ENCODE results near the gene SUV39H2.
A peak's percentile ranks its signal among the peaks of the same experiment; 100 is the strongest.

SUV39H2 gene

GRCh38 chr10:14878266-14879123 lies at the start of gene SUV39H2:
TSS of gene SUV39H2 (plus strand) at chr10:14878866. CDS start at chr10:14878889, 23 bp downstream.
- peaks cover 73% of the 10 kb centered on the region for H3K79me2 ChIP-seq (ENCODE audit: control insufficient read depth, insufficient read depth, low read length, unreplicated experiment)
- H3K4me3 ChIP-seq (ENCODE audit: low read depth, low read length), result peak within 1 kb of the TSS; percentile 94
- peak within 1 kb of the TSS; percentile 91 for H3K27ac ChIP-seq (ENCODE audit: low read depth, low read length)
- peaks cover 47% of the 10 kb centered on the region for H3K4me1 ChIP-seq (ENCODE audit: control insufficient read depth, insufficient read depth, low read length, unreplicated experiment)
- peak within 1 kb of the TSS; percentile 93 for H2AFZ ChIP-seq (ENCODE audit: low read length, unreplicated experiment)
- H3K27me3 ChIP-seq (ENCODE audit: insufficient read depth, low read length), result no peaks in the 10 kb centered on the region
- H3K36me3 ChIP-seq (ENCODE audit: insufficient read depth, low read length), result peaks cover 4% of the 10 kb centered on the region; the same call in 1 of the 2 replicates

GRCh38 chr10:14833106-14833505 lies 45.6 kb upstream of the SUV39H2 start:
- peaks cover under 1% of the 10 kb centered on the region for H3K79me2 ChIP-seq (ENCODE audit: control insufficient read depth, insufficient read depth, low read length, unreplicated experiment)
- no peak overlapping the region for H3K4me3 ChIP-seq (ENCODE audit: low read depth, low read length)
- H3K36me3 ChIP-seq (ENCODE audit: insufficient read depth, low read length), result no peaks in the 10 kb centered on the region
- no peaks in the 10 kb centered on the region for H3K27me3 ChIP-seq (ENCODE audit: insufficient read depth, low read length)
- no peak overlapping the region for H2AFZ ChIP-seq (ENCODE audit: low read length, unreplicated experiment)
- no peak overlapping the region for H3K27ac ChIP-seq (ENCODE audit: low read depth, low read length)
- peaks cover 6% of the 10 kb centered on the region for H3K4me1 ChIP-seq (ENCODE audit: control insufficient read depth, insufficient read depth, low read length, unreplicated experiment)

GRCh38 chr10:14836208-14836607 lies 42.5 kb upstream of the SUV39H2 start:
- Histone ChIP-seq H3K27ac (ENCODE audit: low read depth, low read length) (no peak overlapping the region), H3K79me2 (ENCODE audit: control insufficient read depth, insufficient read depth, low read length, unreplicated experiment) (peaks cover 30% of the 10 kb centered on the region), H3K27me3 (ENCODE audit: insufficient read depth, low read length) (no peaks in the 10 kb centered on the region), H2AFZ (ENCODE audit: low read length, unreplicated experiment) (no peak overlapping the region), H3K4me3 (ENCODE audit: low read depth, low read length) (no peak overlapping the region), H3K36me3 (ENCODE audit: insufficient read depth, low read length) (peaks cover 9% of the 10 kb centered on the region), H3K4me1 (ENCODE audit: control insufficient read depth, insufficient read depth, low read length, unreplicated experiment) (peaks cover 9% of the 10 kb centered on the region)

GRCh38 chr10:14837003-14837756 lies 41.5 kb upstream of the SUV39H2 start:
- Histone ChIP-seq H3K27ac (ENCODE audit: low read depth, low read length) (peak overlapping the region; percentile 23), H3K36me3 (ENCODE audit: insufficient read depth, low read length) (peaks cover 15% of the 10 kb centered on the region), H2AFZ (ENCODE audit: low read length, unreplicated experiment) (peak overlapping the region; percentile 93), H3K4me1 (ENCODE audit: control insufficient read depth, insufficient read depth, low read length, unreplicated experiment) (peaks cover 9% of the 10 kb centered on the region), H3K4me3 (ENCODE audit: low read depth, low read length) (peak overlapping the region; percentile 84), H3K79me2 (ENCODE audit: control insufficient read depth, insufficient read depth, low read length, unreplicated experiment) (peaks cover 30% of the 10 kb centered on the region), H3K27me3 (ENCODE audit: insufficient read depth, low read length) (no peaks in the 10 kb centered on the region)

GRCh38 chr10:14837757-14838581 lies 40.7 kb upstream of the SUV39H2 start, which contains the start of the genes CDNF, HSPA14 and MSANTD7:
TSS of gene CDNF (minus strand) at chr10:14838037. CDS start at chr10:14837946, 91 bp downstream.
TSS of gene HSPA14 (plus strand) at chr10:14838306. CDS start at chr10:14838403, 97 bp downstream.
TSS of gene MSANTD7 (plus strand) at chr10:14838306. CDS start at chr10:14842285, 3,979 bp downstream.
- H3K27me3 ChIP-seq (ENCODE audit: insufficient read depth, low read length), result no peaks in the 10 kb centered on the region
- H3K4me1 ChIP-seq (ENCODE audit: control insufficient read depth, insufficient read depth, low read length, unreplicated experiment), result peaks cover 9% of the 10 kb centered on the region
- peaks cover 21% of the 10 kb centered on the region for H3K36me3 ChIP-seq (ENCODE audit: insufficient read depth, low read length)
- H3K27ac ChIP-seq (ENCODE audit: low read depth, low read length), result peak within 1 kb of the TSS; percentile 76
- peak within 1 kb of the TSS; percentile 93 for H2AFZ ChIP-seq (ENCODE audit: low read length, unreplicated experiment)
- peaks cover 30% of the 10 kb centered on the region for H3K79me2 ChIP-seq (ENCODE audit: control insufficient read depth, insufficient read depth, low read length, unreplicated experiment)
- peak within 1 kb of the TSS; percentile 84 for H3K4me3 ChIP-seq (ENCODE audit: low read depth, low read length)

GRCh38 chr10:14838582-14839304 lies 39.9 kb upstream of the SUV39H2 start:
- H3K27ac ChIP-seq (ENCODE audit: low read depth, low read length), result peak overlapping the region; percentile 76

GRCh38 chr10:14839305-14839695 lies 39.4 kb upstream of the SUV39H2 start:
- Histone ChIP-seq H3K4me1 (ENCODE audit: control insufficient read depth, insufficient read depth, low read length, unreplicated experiment) (peaks cover 9% of the 10 kb centered on the region), H3K36me3 (ENCODE audit: insufficient read depth, low read length) (peaks cover 32% of the 10 kb centered on the region), H2AFZ (ENCODE audit: low read length, unreplicated experiment) (peak overlapping the region; percentile 71), H3K27ac (ENCODE audit: low read depth, low read length) (peak overlapping the region; percentile 76), H3K27me3 (ENCODE audit: insufficient read depth, low read length) (no peaks in the 10 kb centered on the region), H3K4me3 (ENCODE audit: low read depth, low read length) (peak overlapping the region; percentile 84), H3K79me2 (ENCODE audit: control insufficient read depth, insufficient read depth, low read length, unreplicated experiment) (peaks cover 37% of the 10 kb centered on the region)

More at GRCh38 chr10:14838582-14839304, 39.9 kb upstream of the SUV39H2 start:
- Histone ChIP-seq H3K36me3 (ENCODE audit: insufficient read depth, low read length) (peaks cover 28% of the 10 kb centered on the region), H3K4me1 (ENCODE audit: control insufficient read depth, insufficient read depth, low read length, unreplicated experiment) (peaks cover 9% of the 10 kb centered on the region), H3K27me3 (ENCODE audit: insufficient read depth, low read length) (no peaks in the 10 kb centered on the region), H3K79me2 (ENCODE audit: control insufficient read depth, insufficient read depth, low read length, unreplicated experiment) (peaks cover 32% of the 10 kb centered on the region), H2AFZ (ENCODE audit: low read length, unreplicated experiment) (peak overlapping the region; percentile 71), H3K4me3 (ENCODE audit: low read depth, low read length) (peak overlapping the region; percentile 84)

GRCh38 chr10:14840178-14840577 lies 38.5 kb upstream of the SUV39H2 start:
- H3K79me2 ChIP-seq (ENCODE audit: control insufficient read depth, insufficient read depth, low read length, unreplicated experiment), result peaks cover 37% of the 10 kb centered on the region
- peaks cover 35% of the 10 kb centered on the region for H3K36me3 ChIP-seq (ENCODE audit: insufficient read depth, low read length)
- H3K27ac ChIP-seq (ENCODE audit: low read depth, low read length), result no peak overlapping the region

GRCh38 chr10:14843327-14843988 lies 35.2 kb upstream of the SUV39H2 start:
- peaks cover 33% of the 10 kb centered on the region for H3K79me2 ChIP-seq (ENCODE audit: control insufficient read depth, insufficient read depth, low read length, unreplicated experiment)
- no peak overlapping the region for H3K27ac ChIP-seq (ENCODE audit: low read depth, low read length)
- H3K27me3 ChIP-seq (ENCODE audit: insufficient read depth, low read length), result no peaks in the 10 kb centered on the region
- peaks cover 3% of the 10 kb centered on the region for H3K4me1 ChIP-seq (ENCODE audit: control insufficient read depth, insufficient read depth, low read length, unreplicated experiment)
- H3K4me3 ChIP-seq (ENCODE audit: low read depth, low read length), result no peak overlapping the region
- H2AFZ ChIP-seq (ENCODE audit: low read length, unreplicated experiment), result no peak overlapping the region
- H3K36me3 ChIP-seq (ENCODE audit: insufficient read depth, low read length), result peaks cover 35% of the 10 kb centered on the region

More at GRCh38 chr10:14840178-14840577, 38.5 kb upstream of the SUV39H2 start:
- no peaks in the 10 kb centered on the region for H3K27me3 ChIP-seq (ENCODE audit: insufficient read depth, low read length)
- peaks cover 9% of the 10 kb centered on the region for H3K4me1 ChIP-seq (ENCODE audit: control insufficient read depth, insufficient read depth, low read length, unreplicated experiment)
- H2AFZ ChIP-seq (ENCODE audit: low read length, unreplicated experiment), result no peak overlapping the region
- no peak overlapping the region; the same call in 1 of the 2 replicates for H3K4me3 ChIP-seq (ENCODE audit: low read depth, low read length)
